Choroid plexus epithelial cell (primary cell): ENCODE data around the gene XDH.

Experiments
- DNase-seq: peaks from one replicate; pipeline ENCODE4 v3.0.0-alpha.2; 2010; ENCODE audit warnings: low read depth
- H3K4me3 ChIP-seq: 2 replicates; pipeline ENCODE4 v1.5.1; 2011; ENCODE audit warnings: low read depth, mild to moderate bottlenecking, control low read depth, low read length, moderate library complexity
- TF ChIP-seq, protein P1 (sequence below): conservative IDR thresholded peaks from 2 replicates; pipeline ENCODE4 v1.5.1; 2011; ENCODE audit warnings: low read depth, mild to moderate bottlenecking, control low read depth, inconsistent platforms, low read length, moderate library complexity

XDH gene

DNA sequence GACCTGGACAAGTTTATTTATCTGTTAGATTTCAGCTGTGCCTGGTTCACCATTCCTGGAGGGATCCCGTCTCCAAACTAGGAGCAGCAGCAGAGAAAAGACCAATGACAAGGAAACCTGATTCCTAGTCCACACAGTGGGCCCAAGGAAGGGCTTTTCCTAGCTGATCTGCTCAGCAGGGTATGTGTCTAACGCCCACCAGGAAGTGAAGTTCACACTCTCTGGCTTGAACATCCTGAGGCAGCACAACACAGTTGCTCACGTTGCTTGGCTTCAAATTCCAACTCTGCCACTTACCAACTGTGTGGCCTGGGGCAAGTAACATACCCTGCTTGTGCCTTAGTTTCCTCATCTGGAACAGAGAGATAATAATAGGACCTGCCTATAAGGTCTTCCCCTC is 42.9 kb downstream of the XDH start:
- H3K4me3 ChIP-seq = no peak overlapping the region
- DNase-seq = peak; percentile 19
- TF ChIP-seq, protein P1, sequence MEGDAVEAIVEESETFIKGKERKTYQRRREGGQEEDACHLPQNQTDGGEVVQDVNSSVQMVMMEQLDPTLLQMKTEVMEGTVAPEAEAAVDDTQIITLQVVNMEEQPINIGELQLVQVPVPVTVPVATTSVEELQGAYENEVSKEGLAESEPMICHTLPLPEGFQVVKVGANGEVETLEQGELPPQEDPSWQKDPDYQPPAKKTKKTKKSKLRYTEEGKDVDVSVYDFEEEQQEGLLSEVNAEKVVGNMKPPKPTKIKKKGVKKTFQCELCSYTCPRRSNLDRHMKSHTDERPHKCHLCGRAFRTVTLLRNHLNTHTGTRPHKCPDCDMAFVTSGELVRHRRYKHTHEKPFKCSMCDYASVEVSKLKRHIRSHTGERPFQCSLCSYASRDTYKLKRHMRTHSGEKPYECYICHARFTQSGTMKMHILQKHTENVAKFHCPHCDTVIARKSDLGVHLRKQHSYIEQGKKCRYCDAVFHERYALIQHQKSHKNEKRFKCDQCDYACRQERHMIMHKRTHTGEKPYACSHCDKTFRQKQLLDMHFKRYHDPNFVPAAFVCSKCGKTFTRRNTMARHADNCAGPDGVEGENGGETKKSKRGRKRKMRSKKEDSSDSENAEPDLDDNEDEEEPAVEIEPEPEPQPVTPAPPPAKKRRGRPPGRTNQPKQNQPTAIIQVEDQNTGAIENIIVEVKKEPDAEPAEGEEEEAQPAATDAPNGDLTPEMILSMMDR = no peak

DNA sequence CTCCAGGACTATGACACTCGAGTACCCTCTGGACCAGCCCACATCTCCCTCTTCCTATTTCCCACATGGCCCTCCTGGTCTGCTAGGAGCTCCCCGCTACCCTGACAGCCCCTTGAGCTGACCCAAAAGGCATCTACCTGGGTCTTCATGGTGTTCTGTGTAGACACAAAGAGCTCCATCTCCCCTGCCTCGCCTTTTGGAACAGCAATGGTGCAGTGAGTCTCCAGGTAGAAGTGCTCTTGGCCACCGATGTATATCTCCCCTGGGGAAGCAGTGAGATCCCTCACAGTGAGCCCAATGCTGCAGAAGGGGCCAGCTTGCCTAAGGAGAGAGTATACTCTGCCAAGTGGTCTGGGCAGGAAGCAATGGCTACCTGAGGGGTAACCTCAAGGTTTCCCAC is 47.8 kb downstream of the XDH start:
- TF ChIP-seq, protein P1 = no peak
- DNase-seq = no peak

GRCh38 chr2:31365834-31366505 is 48.6 kb downstream of the XDH start:
- H3K4me3 ChIP-seq = no peak overlapping the region
- no peak for DNase-seq
- TF ChIP-seq, protein P1 = no peak

More for the DNA sequence above, 47.8 kb downstream of the XDH start:
- no peak overlapping the region for H3K4me3 ChIP-seq

DNA sequence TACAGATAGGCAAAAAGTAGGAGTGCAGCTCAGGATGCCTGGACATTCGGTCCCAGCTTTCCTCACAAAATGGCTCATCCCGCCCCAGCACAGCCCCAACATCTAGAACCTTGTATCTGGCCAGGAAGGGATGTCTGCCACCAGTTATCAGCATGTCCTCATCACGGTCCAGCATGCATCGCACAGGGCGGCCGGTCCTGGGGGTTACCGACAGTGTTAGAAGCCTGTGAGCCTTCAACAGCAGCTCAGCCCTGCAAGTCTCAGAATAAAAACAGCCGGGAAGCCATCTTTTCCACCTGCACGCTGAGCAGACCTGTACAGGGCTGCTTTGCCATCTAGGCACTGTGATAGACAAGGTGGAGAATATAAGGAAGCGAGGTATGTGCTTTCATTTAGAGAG is 49.2 kb downstream of the XDH start:
- no peak for DNase-seq

DNA sequence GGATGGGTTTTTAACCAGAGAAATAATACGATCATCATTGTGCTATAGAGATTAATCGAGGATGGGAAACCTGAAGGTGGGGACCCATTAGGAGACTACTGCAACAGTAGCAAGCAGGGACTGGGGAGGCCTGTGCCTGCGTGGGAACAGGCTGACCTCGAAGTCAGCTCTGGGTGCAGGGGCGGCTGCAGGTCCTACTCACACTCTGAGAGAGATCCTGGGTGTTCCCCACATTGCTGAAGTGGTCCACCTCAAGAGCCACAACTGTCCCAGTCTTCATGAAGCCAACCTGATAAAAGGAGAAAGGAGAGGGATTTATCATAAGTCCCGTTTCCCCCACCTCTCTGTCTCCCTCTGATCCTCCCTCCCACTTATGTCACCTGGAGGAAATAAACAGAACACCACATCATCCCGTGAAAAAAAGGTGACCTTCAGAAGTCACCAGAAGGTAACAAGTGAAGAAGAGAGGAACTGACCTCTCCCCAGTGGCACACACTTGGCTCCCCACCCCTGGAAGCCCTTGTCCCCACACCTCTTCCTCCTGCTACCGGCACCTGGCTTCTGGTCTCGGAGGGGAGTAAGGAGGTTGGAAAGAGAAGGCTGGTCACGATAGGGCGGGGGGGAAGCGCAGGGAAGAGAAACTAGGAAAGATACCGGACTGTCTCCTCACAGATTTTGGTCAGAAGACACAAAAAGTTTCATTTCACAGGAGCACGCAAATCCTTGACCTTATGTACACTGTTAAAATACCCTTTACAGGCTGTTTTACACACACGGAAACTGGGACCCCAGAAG is 50.4 kb downstream of the XDH start:
- DNase-seq = no peak
- H3K4me3 ChIP-seq = no peak overlapping the region
- TF ChIP-seq, protein P1 = no peak

More for the DNA sequence above, 49.2 kb downstream of the XDH start:
- TF ChIP-seq, protein P1 = no peak
- H3K4me3 ChIP-seq = no peak overlapping the region

GRCh38 chr2:31362581-31362980 is 52.0 kb downstream of the XDH start:
- no peak for DNase-seq
- TF ChIP-seq, protein P1 = no peak
- H3K4me3 ChIP-seq = no peak overlapping the region

DNA sequence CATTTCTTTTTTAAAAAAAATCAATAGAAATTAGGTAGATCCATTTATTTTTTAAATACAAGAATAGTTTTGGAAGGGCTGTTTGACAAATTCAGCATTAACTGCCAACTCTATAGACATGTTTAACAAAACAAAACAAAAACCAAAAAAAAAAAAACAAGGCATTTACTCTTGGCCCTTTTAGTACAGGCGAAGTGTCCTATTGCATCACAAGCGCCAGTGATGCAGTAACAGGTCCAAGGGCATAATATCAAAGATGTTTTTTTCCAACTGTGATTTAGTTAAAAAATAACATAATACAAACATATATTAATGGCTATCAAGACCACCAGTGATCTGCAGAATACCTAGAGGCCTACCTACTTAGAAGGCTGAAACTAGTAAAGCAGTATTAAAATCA is 55.3 kb downstream of the XDH start:
- DNase-seq = no peak
- TF ChIP-seq, protein P1 = no peak
- no peak overlapping the region for H3K4me3 ChIP-seq
